ACHN (cell line): ENCODE measurements around the gene LCT.
"Not testable (repeated sequence)": the region's sequence is repeated elsewhere in the genome, so short reads cannot be mapped to it uniquely, and the experiment has no call there.

Source experiments
- DNase-seq: peaks from one replicate; pipeline ENCODE4 v3.0.0-alpha.2; 2015
- in situ Hi-C: cut with HindIII; loops from 2 replicates; pipeline ENCODE4 v1.10.0; 2017; ENCODE audit warnings: low sequenced_read_pairs, low pct_ligation_motif_present, low pct_unique_long_range_greater_than_20kb

Gene LCT

DNA sequence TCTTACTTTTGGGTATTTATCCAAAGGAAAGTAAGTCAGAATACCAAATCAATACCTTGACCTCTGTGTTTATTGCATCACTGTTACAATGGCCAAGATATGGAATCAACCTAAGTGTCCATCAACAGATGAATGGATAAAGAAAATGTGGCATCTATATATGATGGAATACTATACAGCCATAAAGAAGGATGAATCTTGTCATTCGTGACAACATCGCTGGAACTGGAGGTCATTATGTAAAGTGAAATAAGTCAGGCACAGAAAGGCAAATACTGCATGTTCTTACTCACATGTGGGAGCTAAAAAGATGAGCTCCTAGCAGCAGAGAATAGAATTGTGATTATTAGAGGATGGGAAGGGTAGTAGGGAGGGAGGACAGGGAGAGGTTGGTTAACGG lies 34.6 kb downstream of the LCT start:
- no peak for DNase-seq
- in situ Hi-C loops: no loop called here

DNA sequence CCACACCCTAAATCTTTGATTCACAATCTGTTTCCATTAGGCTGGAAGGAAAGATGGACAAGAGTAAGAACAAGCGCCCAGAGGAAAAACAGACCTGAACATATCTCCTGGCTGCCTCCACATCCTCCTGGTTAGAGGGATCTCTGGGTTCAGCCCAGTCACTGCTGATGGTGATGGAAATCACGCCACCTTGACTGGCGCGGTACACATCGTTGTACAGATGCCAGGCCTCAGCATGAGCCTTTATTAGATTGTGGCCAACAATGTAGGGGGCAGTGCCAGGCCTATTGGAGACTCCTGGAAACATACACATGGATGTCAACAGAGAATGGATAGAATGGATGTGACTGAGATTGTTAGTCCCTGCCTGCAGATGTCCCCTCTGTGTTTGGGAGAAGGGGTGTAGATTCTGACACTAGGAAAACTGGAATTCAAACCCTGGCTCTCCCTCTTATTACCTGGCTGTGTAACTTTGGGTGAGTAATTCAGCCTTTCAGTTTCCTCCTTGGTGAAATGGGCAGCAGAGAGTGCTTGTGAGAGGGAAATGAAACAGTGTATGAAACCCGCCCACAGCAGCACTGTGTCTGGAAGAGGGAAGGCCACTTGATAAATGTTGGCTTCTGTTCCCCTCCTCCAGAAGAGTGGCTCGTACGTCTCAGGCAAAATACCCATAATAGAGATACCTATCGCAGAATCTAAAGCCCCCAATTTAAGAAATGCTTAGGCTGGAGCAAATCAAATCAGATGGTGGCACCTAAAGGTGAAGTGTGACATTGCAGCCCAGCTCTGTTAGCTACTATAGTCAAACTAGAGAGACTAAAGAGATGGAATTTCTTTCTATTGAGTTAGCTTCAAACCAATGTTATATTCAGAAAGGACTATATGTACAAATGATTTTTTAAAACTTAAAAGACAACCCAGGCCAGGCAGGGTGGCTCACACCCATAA lies 36.2 kb downstream of the LCT start:
- in situ Hi-C loops: no loop called here

GRCh38 chr2:135799738-135800137 lies 37.2 kb downstream of the LCT start:
- no peak for DNase-seq
- in situ Hi-C loops: no loop called here

More for the DNA sequence above, 36.2 kb downstream of the LCT start:
- no peak for DNase-seq

- DNase-seq: no peak
- in situ Hi-C loops: no loop called here
These were observed 38.2 kb downstream of the LCT start for GRCh38 chr2:135798762-135799161.

DNA sequence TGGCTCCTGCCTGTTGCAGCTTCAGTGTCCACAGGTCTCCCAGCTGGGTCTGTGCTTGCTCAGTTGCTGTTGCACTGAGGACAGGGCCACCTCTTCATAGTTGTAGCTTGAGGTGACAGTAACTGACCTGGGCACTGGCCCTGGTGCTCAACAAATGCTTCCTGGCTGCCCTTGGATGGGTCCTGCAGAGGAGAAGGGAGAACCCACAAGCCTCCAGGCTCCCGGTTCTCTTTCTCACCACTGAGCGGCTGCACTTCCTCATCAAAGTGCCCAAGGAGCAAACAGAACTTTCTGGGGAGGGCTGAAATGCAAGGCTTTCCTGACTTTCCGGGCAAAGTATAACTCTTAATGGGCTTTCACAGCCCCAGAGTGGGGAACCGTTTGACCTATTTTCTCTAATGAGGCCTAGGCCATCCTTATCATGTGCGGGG lies 38.7 kb downstream of the LCT start:
- DNase-seq: no peak
- in situ Hi-C loops: no loop called here

DNA sequence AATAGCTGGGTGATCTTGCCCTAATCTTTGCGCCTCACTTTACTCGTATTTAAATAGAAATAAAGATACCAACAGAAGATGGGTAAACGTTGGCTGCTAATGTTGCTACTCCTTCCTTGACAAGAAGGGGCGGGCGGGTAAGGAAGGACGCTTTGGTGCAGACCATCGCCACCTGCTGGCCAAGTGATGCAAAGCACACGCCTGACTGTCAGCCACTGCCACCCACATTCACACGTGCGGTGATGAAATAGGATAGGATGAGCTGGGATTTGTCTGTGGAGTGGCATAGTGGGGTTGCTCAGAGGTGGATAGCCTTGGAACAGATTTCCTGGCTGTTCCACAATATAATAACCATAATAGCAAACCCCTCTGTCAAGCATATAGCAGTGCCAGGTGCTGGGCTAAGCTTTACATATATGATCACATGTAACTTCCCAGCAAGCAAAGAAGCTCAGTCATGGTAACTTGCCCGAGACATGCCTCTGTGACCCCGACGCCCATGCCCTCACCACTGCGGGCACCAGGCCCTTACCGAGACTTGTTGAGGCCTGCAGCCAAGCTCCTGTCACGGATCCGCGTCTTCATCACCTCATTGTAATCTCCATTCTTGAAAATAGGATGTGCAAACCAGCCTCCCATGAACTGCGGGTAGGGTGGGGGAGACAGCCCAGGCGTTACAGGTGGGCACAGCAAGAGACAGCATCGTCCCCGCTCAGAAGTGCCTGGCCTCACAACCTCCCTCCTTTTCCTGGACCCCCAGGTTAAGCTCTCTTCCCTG lies 39.3 kb downstream of the LCT start:
- in situ Hi-C loops: no loop called here
- DNase-seq: peak; percentile 79

DNA sequence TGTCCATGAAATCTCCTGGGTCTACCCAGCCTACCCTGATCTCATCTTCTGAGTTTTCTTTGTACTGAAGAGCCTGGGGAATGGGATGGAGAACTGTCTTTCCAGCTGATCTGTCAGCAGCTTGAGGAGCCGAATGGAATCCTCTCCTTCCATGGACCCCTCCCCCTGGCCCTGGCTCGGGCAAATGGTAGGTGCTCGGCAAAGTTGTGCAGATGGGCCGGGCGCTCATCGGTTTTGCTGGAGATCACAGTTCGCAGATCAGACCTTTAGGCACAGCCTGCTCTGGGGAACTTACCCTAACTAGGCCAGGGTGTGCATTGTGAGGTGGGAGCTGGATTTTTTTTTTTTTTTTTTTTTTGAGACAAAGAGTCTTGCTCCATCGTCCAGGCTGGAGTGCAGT lies 40.4 kb downstream of the LCT start:
- in situ Hi-C loops: no loop called here
- DNase-seq: no peak

GRCh38 chr2:135795641-135796040 lies 41.3 kb downstream of the LCT start:
- in situ Hi-C loops, DNase-seq: not testable (repeated sequence)

DNA sequence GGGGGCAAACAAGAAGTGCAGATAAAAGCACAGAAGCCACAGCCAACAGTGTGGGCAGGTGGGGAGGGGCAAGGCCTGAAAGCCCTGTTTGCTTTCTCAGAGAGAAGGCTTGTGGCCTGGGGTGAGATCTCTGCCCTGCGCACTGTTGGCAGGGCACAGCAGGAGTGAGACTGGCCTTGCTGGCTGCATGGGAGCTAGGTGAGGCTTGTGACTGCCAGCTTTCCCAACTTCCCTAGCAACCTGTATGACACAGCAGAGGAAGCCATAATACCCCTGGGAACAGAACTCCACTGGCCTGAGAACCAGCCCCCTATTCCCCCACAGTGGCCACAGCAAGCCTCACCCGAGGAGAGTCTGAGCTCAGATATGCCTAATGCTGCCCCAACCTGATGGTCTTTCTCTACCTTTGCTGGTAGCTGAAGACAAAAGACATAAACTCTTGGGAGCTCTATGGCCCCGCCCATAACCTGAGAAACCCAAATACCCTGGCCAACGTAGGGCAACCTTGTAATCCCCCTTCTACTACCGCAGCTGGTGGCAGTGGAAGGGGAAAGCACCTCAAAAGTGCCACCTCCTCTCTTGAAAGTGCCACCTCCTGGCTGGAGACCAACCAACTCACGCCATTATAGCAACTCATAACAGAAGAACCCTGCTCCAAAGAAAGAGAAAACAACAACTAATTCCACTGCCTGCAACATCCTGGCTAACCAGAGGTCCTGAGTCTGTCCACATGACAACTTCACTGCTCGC lies 44.4 kb downstream of the LCT start:
- DNase-seq: no peak
- in situ Hi-C loops: no loop called here

GRCh38 chr2:135791418-135792190 lies 45.4 kb downstream of the LCT start:
- DNase-seq: peak; percentile 62

DNA sequence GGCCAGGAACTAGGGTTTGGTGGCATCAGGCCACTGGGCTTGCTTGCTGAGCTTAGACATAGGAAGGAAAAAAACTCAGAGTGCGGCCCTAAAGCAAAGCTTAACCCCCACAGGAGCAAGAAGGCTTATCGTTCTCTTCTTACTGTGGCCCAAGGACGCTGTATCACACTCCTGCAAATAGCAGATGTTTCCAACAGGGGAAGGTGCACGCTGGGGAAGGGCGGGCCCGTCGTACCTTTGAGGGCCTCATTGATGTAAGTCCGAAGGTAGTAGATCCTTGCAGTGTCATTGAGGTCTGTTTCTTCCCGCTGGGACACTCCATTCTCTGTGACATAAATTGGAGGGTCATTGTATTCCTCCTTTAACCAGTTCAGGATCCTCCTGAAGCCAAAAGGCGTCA lies 46.6 kb downstream of the LCT start:
- no peak for DNase-seq
- in situ Hi-C loops: no loop called here

More at GRCh38 chr2:135791418-135792190, 45.4 kb downstream of the LCT start:
- in situ Hi-C loops: no loop called here

DNA sequence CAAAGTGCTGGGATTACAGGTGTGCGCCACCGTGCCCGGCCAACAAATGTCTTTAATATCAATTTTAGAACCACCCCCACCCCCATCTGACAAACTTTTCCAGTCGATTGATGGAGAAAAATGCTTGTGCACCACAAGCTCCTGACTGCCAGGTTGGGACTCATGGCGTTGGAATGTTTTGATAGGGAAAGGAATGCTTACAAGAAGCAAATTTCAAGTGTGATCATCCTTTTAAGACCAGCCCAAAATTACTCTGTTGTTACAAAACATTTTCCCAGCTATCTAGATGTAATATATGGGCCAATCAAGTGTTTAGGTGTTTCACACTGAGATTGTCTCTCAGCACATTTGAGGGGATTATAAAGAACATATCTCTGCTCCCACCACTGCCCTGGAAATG lies 50.2 kb downstream of the LCT start:
- peak; percentile 91 for DNase-seq
- in situ Hi-C loops: no loop called here

DNA sequence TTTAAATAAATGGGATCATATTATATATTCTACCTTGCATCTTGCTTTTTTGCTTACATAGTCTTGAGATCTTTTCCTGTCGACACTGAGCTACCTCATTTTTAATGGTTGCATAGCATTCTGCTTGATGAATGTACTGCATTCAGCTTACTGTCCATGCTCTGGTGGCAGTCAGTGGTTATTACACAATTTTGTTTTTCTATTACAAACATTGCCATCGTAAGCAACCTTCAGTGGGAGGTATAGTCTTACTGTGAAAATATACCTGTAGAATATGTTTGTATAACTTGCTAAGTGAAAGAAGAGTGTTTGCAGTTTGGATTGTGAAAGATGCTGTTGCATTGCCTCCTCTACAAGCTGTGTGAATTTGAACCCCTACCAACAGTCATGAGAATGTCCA lies 52.0 kb downstream of the LCT start:
- DNase-seq: no peak
- in situ Hi-C loops: no loop called here

DNA sequence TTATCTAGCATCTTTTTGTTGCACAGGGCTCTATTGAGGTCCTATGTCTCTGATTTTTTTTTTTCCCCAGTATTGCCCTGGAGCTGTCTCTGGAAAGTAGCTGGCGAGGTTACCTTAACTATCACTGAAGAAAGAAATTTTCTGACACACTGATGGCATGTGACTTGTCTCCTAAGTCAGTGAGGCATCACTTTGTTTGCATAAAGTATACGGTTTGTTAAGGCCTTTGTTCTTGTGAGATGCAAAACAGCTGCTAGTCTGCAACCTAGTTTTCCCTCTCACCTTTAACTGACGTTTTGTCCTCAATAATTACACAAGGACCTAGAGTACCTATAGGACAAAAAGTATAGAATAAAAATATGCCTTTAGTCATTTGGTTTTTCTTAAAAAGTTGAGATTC lies 53.5 kb downstream of the LCT start:
- no peak for DNase-seq
- in situ Hi-C loops: no loop called here

GRCh38 chr2:135782231-135782630 lies 54.8 kb downstream of the LCT start:
- DNase-seq: no peak
- in situ Hi-C loops: no loop called here

DNA sequence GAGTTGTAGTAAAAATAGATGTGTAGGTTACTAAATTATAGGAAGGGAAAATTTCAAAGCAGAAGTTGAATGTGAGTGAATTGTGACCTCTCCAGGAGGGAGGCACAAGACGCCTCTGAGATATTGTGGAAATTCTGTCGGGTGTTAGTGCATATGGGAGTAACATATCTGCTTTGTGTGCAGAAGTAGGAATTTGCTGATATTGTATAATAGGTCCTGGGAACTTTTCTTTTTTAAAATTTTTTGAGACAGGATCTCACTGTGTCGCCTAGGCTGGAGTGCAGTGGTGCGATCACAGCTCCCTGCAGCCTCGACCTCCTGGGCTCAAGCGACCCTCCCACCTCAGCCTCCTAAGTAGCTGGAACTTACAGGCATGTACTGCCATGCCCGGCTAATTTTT lies 60.6 kb downstream of the LCT start:
- no peak for DNase-seq
- in situ Hi-C loops: no loop called here

- in situ Hi-C loops: no loop called here
- DNase-seq: no peak
These were observed 61.6 kb downstream of the LCT start for GRCh38 chr2:135775420-135775819.

GRCh38 chr2:135773917-135774316 lies 63.1 kb downstream of the LCT start:
- DNase-seq: no peak
- in situ Hi-C loops: no loop called here
